HPDE6-E6E7 (cell line): Measurements from ENCODE around the gene IFT22.
"Not testable (repeated sequence)": the region's sequence is repeated elsewhere in the genome, so short reads cannot be mapped to it uniquely, and the experiment has no call there.

Experiments
- DNase-seq: peaks from one replicate; pipeline ENCODE4 v3.0.0; 2011; ENCODE audit warnings: missing footprints; ENCODE audit errors: extremely low spot score

IFT22 gene

GRCh38 chr7:101278461-101279292 is 42.9 kb downstream of the IFT22 start:
- DNase-seq: no peak

- DNase-seq: no peak
Observed at GRCh38 chr7:101277155-101277554, 44.5 kb downstream of the IFT22 start.

GRCh38 chr7:101273206-101273605 is 48.4 kb downstream of the IFT22 start:
- DNase-seq: no peak

GRCh38 chr7:101271021-101271420 is 50.6 kb downstream of the IFT22 start:
- DNase-seq: no peak

- no peak for DNase-seq
Observed at GRCh38 chr7:101269664-101270063, 51.9 kb downstream of the IFT22 start.

GRCh38 chr7:101265622-101266516 is 55.7 kb downstream of the IFT22 start:
- DNase-seq: no peak

GRCh38 chr7:101264102-101264706 is 57.4 kb downstream of the IFT22 start:
- DNase-seq: not testable (repeated sequence)
